ENCODE measurements around the gene STEAP1B. TPM values are rescaled to one million over a fixed set of nuclear protein-coding genes. Genes with fewer than 3 reads are reported as not detected.

The STEAP1B gene
- total RNA-seq, 1 experiment from 2014 or later = 3.2 TPM

- H3K4me1 Mint-ChIP-seq = peaks cover 8% of the 10 kb centered on the region in 2 experiments; a peak in 3 of 4 replicates
- no peaks in the 10 kb centered on the region for H3K23me2 ChIP-seq (ENCODE audit: insufficient read length, low read depth, low read length, poor library complexity, severe bottlenecking)
- no peak overlapping the region for H4K91ac ChIP-seq (ENCODE audit: insufficient read length, low read depth, low read length)
- no peak overlapping the region for H3K4ac ChIP-seq (ENCODE audit: low read depth, low read length)
- no peak overlapping the region for H2BK20ac ChIP-seq (ENCODE audit: low read depth, low read length, poor library complexity, severe bottlenecking)
- H4K20me1 ChIP-seq (ENCODE audit: control insufficient read depth, insufficient read depth, insufficient read length) = no peaks in the 10 kb centered on the region
- H3K9me3 ChIP-seq (ENCODE audit: control insufficient read depth, low read depth, low read length) = no peaks in the 10 kb centered on the region
- no peak overlapping the region for H3K14ac ChIP-seq (ENCODE audit: insufficient read depth, low read length)
- H2BK5ac ChIP-seq (ENCODE audit: insufficient read length, low read length) = no peak overlapping the region
- no peak overlapping the region for H4K8ac ChIP-seq (replicated peaks; ENCODE audit: insufficient read length, low read depth, low read length)
- no peaks in the 10 kb centered on the region for H3K79me2 ChIP-seq (ENCODE audit: insufficient read depth, low read length)
- H3K23ac ChIP-seq (ENCODE audit: insufficient read length, low read depth, low read length) = no peak overlapping the region
- no peak overlapping the region for H2BK120ac ChIP-seq (ENCODE audit: low read depth, low read length, poor library complexity, severe bottlenecking)
- no peaks in the 10 kb centered on the region for H3K79me1 ChIP-seq (ENCODE audit: insufficient read depth, low read depth, low read length, poor library complexity, severe bottlenecking)
- H3K4me2 ChIP-seq (ENCODE audit: insufficient read depth, insufficient read length, low read length) = no peak overlapping the region
- H3K4me1 ChIP-seq (ENCODE audit: insufficient read depth, low read length) = no peaks in the 10 kb centered on the region
- no peak overlapping the region for H2AK5ac ChIP-seq (ENCODE audit: insufficient read length, low read length)
- no peak for DNase-seq
- H3K27ac ChIP-seq (ENCODE audit: insufficient read length, low read depth, low read length) = no peak overlapping the region
- no peak overlapping the region for H3K18ac ChIP-seq (ENCODE audit: insufficient read length, low read depth, low read length)
- no peaks in the 10 kb centered on the region for H3K9me3 Mint-ChIP-seq
- H2AFZ ChIP-seq (ENCODE audit: low read length) = no peak overlapping the region
- H3T11ph ChIP-seq (ENCODE audit: low read length) = no peak overlapping the region
- no peak overlapping the region for H3K56ac ChIP-seq (ENCODE audit: insufficient read length, low read depth, low read length)
- no peaks in the 10 kb centered on the region for H3K27me3 Mint-ChIP-seq (ENCODE audit: low read depth)
- no peak overlapping the region for H2BK15ac ChIP-seq (ENCODE audit: low read depth, low read length)
- no peak overlapping the region for H3K9ac ChIP-seq (ENCODE audit: extremely low read depth, insufficient read length, low read length)
- TF ChIP-seq CTCF (conservative IDR thresholded peaks at IDR 0.05) = no peak
- no peak overlapping the region for H3K4me3 Mint-ChIP-seq
- no peak overlapping the region for H4K5ac ChIP-seq (ENCODE audit: insufficient read length, low read depth, low read length)
- no peaks in the 10 kb centered on the region for H3K27me3 ChIP-seq (ENCODE audit: insufficient read depth, low read length)
- WGBS (ENCODE audit: extremely low coverage, insufficient read length, low lambda C conversion rate) = no CpG with 5 or more reads among the region's 4 CpGs
- no peak overlapping the region; a peak in 1 of 7 replicates for H3K27ac Mint-ChIP-seq
- H2BK12ac ChIP-seq (ENCODE audit: insufficient read length, low read depth, low read length) = no peak overlapping the region
- no peaks in the 10 kb centered on the region; a peak in 1 of 7 replicates for H3K36me3 Mint-ChIP-seq (ENCODE audit: insufficient read depth in 1 of 3, low read depth in 3 of 3)
Measured at GRCh38 chr7:22477262-22477661, 22.7 kb downstream of the STEAP1B start.
